HCT116 (cell line): ENCODE data around the gene TMEM187. TPM values are rescaled to one million over a fixed set of nuclear protein-coding genes. Genes with fewer than 3 reads are reported as not detected.
A peak's percentile ranks its signal among the peaks of the same experiment; 100 is the strongest.

ENCODE experiments used
- ATAC-seq: fragments of 200-7000 bp; cut with Tn5 transposase; 2 replicates; pipeline ENCODE4 v1.9.1; 2020; ENCODE audit warnings: mild to moderate bottlenecking, moderate library complexity
- BruUV-seq: library from RNA; stranded (reverse); fragments of 400-500 nt; replicated peaks from 2 replicates; lab custom pipeline; 2021; lab: Mats Ljungman, UMichigan
- CTCF ChIA-PET: fragments of 300-600 bp; sonication (Branson Sonifier 250); formaldehyde crosslinking; loops from one replicate; lab custom pipeline; 2021; ENCODE audit warnings: antibody characterized with exemption; lab: Charles Lee
- POLR2A ChIA-PET: fragments of 300-600, 350-600 bp; sonication (Branson Sonifier 250); formaldehyde crosslinking; loops from one replicate; lab custom pipeline; 2021; ENCODE audit warnings: antibody characterized with exemption; lab: Charles Lee
- RAD21 ChIA-PET, 2 experiments: fragments of 300-600 bp; sonication (Branson Sonifier 250); formaldehyde crosslinking; loops; one replicate each; lab custom pipeline; 2023; ENCODE audit warnings: low total read pairs in 2 of 2; ENCODE audit not compliant: uncharacterized antibody in 2 of 2, unreplicated experiment in 2 of 2, low non-redundant PET in 1 of 2; lab: Charles Lee
- DNase-seq: peaks from one replicate; pipeline ENCODE4 v3.0.0-alpha.2; 2010; ENCODE audit warnings: low read depth, low spot score
- H2AFZ ChIP-seq: fragments of 200-600 bp; shearing (Covaris generic), sonication (generic); 2 replicates; pipeline ENCODE4 v1.6.1; 2017; ENCODE audit warnings: low read depth, mixed run types, mixed read lengths, antibody characterized with exemption, low read length; ENCODE audit not compliant: poor library complexity, severe bottlenecking
- H3K27ac ChIP-seq: 2 replicates; pipeline ENCODE4 v1.5.1; 2012; ENCODE audit warnings: low read depth, low read length
- H3K27me3 ChIP-seq: fragments of 200-600 bp; sonication (generic); 2 replicates; pipeline ENCODE4 v1.6.1; 2016; ENCODE audit warnings: mixed run types, low read length, mixed read lengths; ENCODE audit not compliant: insufficient read depth
- H3K36me3 ChIP-seq, 2 experiments: fragments of 200-500 bp in 1 of 2; fragments of 200-600 bp in 1 of 2; sonication (Bioruptor generic) in 1 of 2; sonication (generic) in 1 of 2; 2 replicates each; pipeline versions ENCODE4 v1.5.1 to v1.6.1; 2014 to 2016; ENCODE audit warnings: low read length in 2 of 2, inconsistent platforms in 1 of 2, mixed read lengths in 1 of 2, mixed run types in 1 of 2; ENCODE audit not compliant: insufficient read depth in 2 of 2, control insufficient read depth in 1 of 2
- H3K4me1 ChIP-seq, 2 experiments: fragments of 200-600 bp in 1 of 2; sonication (generic) in 1 of 2; 2 replicates each; pipeline versions ENCODE4 v1.5.1 to v1.6.1; 2012 to 2017; ENCODE audit warnings: low read length in 2 of 2, inconsistent platforms in 1 of 2, mild to moderate bottlenecking in 1 of 2, mixed read lengths in 1 of 2, mixed run types in 1 of 2, moderate library complexity in 1 of 2; ENCODE audit not compliant: insufficient read depth in 2 of 2, control insufficient read depth in 1 of 2
- H3K4me2 ChIP-seq: fragments of 200-600 bp; sonication (generic); 2 replicates; pipeline ENCODE4 v1.6.1; 2017; ENCODE audit warnings: mixed run types, low read length, mixed read lengths
- H3K4me3 ChIP-seq, 2 experiments: fragments of 200-600 bp in 1 of 2; sonication (generic) in 1 of 2; replicated peaks in 1 of 2; 2 replicates each; pipeline ENCODE4 v1.5.1; 2011 to 2016; ENCODE audit warnings: low read length in 2 of 2, control low read depth in 1 of 2, low read depth in 1 of 2, mild to moderate bottlenecking in 1 of 2, mixed read lengths in 1 of 2, mixed run types in 1 of 2
- H3K79me2 ChIP-seq: fragments of 200-600 bp; sonication (generic); 2 replicates; pipeline ENCODE4 v1.6.1; 2017; ENCODE audit warnings: mild to moderate bottlenecking, mixed run types, low read length, moderate library complexity, mixed read lengths; ENCODE audit not compliant: insufficient read depth
- H3K9ac ChIP-seq: fragments of 200-600 bp; sonication (generic); 2 replicates; pipeline ENCODE4 v1.6.1; 2016; ENCODE audit warnings: low read length, mixed read lengths
- H3K9me2 ChIP-seq: fragments of 200-600 bp; sonication (generic), shearing (Covaris generic); 2 replicates; pipeline ENCODE4 v1.6.1; 2017; ENCODE audit warnings: mixed run types, mild to moderate bottlenecking, moderate library complexity; ENCODE audit not compliant: insufficient read depth
- H3K9me3 ChIP-seq, 2 experiments: fragments of 200-500 bp in 1 of 2; fragments of 200-600 bp in 1 of 2; sonication (Bioruptor generic) in 1 of 2; sonication (generic) in 1 of 2; 2 replicates each; pipeline ENCODE4 v1.6.1; 2014 to 2017; ENCODE audit warnings: low read length in 2 of 2, mixed read lengths in 2 of 2, inconsistent platforms in 1 of 2, low read depth in 1 of 2, mild to moderate bottlenecking in 1 of 2, mixed run types in 1 of 2, moderate library complexity in 1 of 2; ENCODE audit not compliant: control insufficient read depth in 1 of 2, insufficient read depth in 1 of 2
- H4K20me1 ChIP-seq: fragments of 200-600 bp; sonication (generic), shearing (Covaris generic); 2 replicates; pipeline ENCODE4 v1.6.1; 2017; ENCODE audit warnings: mixed run types, mild to moderate bottlenecking, moderate library complexity; ENCODE audit not compliant: insufficient read depth
- CBX3 ChIP-seq: IDR thresholded peaks from 2 replicates; pipeline ENCODE4 v1.6.1; 2012; ENCODE audit warnings: low read depth
- CEBPB ChIP-seq: IDR thresholded peaks from 2 replicates; pipeline ENCODE4 v1.6.1; 2012; ENCODE audit warnings: low read depth
- EGR1 ChIP-seq: IDR thresholded peaks from 2 replicates; pipeline ENCODE4 v1.6.1; 2012; ENCODE audit warnings: low read depth
- EZH2 ChIP-seq: fragments of 200-600 bp; sonication (generic); IDR thresholded peaks from 2 replicates; pipeline ENCODE4 v1.6.1; 2017; ENCODE audit warnings: antibody characterized with exemption, mixed run types
- EZH2phosphoT487 ChIP-seq: fragments of 200-600 bp; IDR thresholded peaks from 2 replicates; pipeline ENCODE4 v1.6.1; 2018; ENCODE audit warnings: antibody characterized with exemption, borderline replicate concordance
- FOSL1 ChIP-seq: IDR thresholded peaks from 2 replicates; pipeline ENCODE4 v1.6.1; 2012; ENCODE audit warnings: low read depth
- JUND ChIP-seq: IDR thresholded peaks from 2 replicates; pipeline ENCODE4 v1.6.1; 2012
- POLR2AphosphoS5 ChIP-seq: IDR thresholded peaks from 2 replicates; pipeline ENCODE4 v1.6.1; 2011; ENCODE audit warnings: mild to moderate bottlenecking, low read depth, low read length, moderate library complexity
- RAD21 ChIP-seq: IDR thresholded peaks from 2 replicates; pipeline ENCODE4 v1.6.1; 2012; ENCODE audit warnings: low read depth, mild to moderate bottlenecking
- SP1 ChIP-seq: IDR thresholded peaks from 2 replicates; pipeline ENCODE4 v1.6.1; 2012; ENCODE audit warnings: low read depth
- SRF ChIP-seq: IDR thresholded peaks from 2 replicates; pipeline ENCODE4 v1.6.1; 2012; ENCODE audit warnings: low read depth
- YY1 ChIP-seq: IDR thresholded peaks from 2 replicates; pipeline ENCODE4 v1.6.1; 2011; ENCODE audit warnings: low read length, low read depth, moderate library complexity, mild to moderate bottlenecking; ENCODE audit not compliant: insufficient replicate concordance; ENCODE audit errors: extremely low read depth
- ZFX ChIP-seq: fragments of 450-650 bp; IDR thresholded peaks from 2 replicates; pipeline ENCODE4 v1.6.1; 2017
- ZNF274 ChIP-seq: fragments of 200-500 bp; sonication (Bioruptor generic); IDR thresholded peaks from 2 replicates; pipeline ENCODE4 v1.6.1; 2014; ENCODE audit warnings: mild to moderate bottlenecking, low read depth, low read length, inconsistent platforms
- intact Hi-C: fragments of 100-400 bp; cut with micrococcal nuclease; formaldehyde crosslinking; loops from 2 replicates; pipeline ENCODE4 v1.10.0; 2022
- total RNA-seq: library from RNA; stranded (reverse); gene quantifications from one replicate; pipeline ENCODE4 v1.2.1, GENCODE V29; 2021; ENCODE audit not compliant: unreplicated experiment
- TF ChIP-seq, protein P1 (sequence below): IDR thresholded peaks from 2 replicates; pipeline ENCODE4 v1.6.1; 2012; ENCODE audit warnings: low read depth
- TF ChIP-seq, protein P2 (sequence below): IDR thresholded peaks from 2 replicates; pipeline ENCODE4 v1.6.1; 2012

Gene TMEM187
- total RNA-seq, 1 experiment from 2014 or later: 12.6 TPM

- no TSS peak for BruUV-seq
- no peak overlapping the region for H3K27ac ChIP-seq
- H3K36me3 ChIP-seq: peaks cover 2 to 5% of the 10 kb centered on the region in 2 experiments; a peak in 1 of 4 replicates
These were observed 44.0 kb downstream of the TMEM187 start for GRCh38 chrX:154016366-154017076.

GRCh38 chrX:154017766-154018517, 45.4 kb downstream of the TMEM187 start:
- RAD21 ChIA-PET: no interaction called here
- Histone ChIP-seq H3K4me1 (peaks cover 9 to 31% of the 10 kb centered on the region in 2 experiments), H3K27me3 (no peaks in the 10 kb centered on the region), H3K9ac (peak overlapping the region; percentile 88), H3K27ac (peak overlapping the region; percentile 88), H2AFZ (no peak overlapping the region), H3K36me3 (peaks cover 2 to 5% of the 10 kb centered on the region in 2 experiments; a peak in 1 of 4 replicates), H3K4me3 (peak overlapping the region; percentile 68 to 69), H3K79me2 (peaks cover 42% of the 10 kb centered on the region), H3K9me3 (no peaks in the 10 kb centered on the region), H3K9me2 (no peaks in the 10 kb centered on the region), H4K20me1 (no peaks in the 10 kb centered on the region), H3K4me2 (peak overlapping the region; percentile 81)
- CTCF ChIA-PET: no interaction called here
- BruUV-seq: no TSS peak
- POLR2A ChIA-PET: interaction anchor here (0.5 kb wide), 1 partner anchor 420 kb away, joined by 3 read pairs; no protein-coding TSS in a partner anchor
- ATAC-seq: no peak
- intact Hi-C loops: no loop called here
- DNase-seq: no peak
- no peak for TF ChIP-seq EZH2
- TF ChIP-seq CEBPB: no peak
- TF ChIP-seq, protein P1, sequence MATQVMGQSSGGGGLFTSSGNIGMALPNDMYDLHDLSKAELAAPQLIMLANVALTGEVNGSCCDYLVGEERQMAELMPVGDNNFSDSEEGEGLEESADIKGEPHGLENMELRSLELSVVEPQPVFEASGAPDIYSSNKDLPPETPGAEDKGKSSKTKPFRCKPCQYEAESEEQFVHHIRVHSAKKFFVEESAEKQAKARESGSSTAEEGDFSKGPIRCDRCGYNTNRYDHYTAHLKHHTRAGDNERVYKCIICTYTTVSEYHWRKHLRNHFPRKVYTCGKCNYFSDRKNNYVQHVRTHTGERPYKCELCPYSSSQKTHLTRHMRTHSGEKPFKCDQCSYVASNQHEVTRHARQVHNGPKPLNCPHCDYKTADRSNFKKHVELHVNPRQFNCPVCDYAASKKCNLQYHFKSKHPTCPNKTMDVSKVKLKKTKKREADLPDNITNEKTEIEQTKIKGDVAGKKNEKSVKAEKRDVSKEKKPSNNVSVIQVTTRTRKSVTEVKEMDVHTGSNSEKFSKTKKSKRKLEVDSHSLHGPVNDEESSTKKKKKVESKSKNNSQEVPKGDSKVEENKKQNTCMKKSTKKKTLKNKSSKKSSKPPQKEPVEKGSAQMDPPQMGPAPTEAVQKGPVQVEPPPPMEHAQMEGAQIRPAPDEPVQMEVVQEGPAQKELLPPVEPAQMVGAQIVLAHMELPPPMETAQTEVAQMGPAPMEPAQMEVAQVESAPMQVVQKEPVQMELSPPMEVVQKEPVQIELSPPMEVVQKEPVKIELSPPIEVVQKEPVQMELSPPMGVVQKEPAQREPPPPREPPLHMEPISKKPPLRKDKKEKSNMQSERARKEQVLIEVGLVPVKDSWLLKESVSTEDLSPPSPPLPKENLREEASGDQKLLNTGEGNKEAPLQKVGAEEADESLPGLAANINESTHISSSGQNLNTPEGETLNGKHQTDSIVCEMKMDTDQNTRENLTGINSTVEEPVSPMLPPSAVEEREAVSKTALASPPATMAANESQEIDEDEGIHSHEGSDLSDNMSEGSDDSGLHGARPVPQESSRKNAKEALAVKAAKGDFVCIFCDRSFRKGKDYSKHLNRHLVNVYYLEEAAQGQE: no peak
- TF ChIP-seq ZFX: no peak
- no peak for TF ChIP-seq EGR1
- no peak for TF ChIP-seq YY1
- no peak for TF ChIP-seq EZH2phosphoT487

More at GRCh38 chrX:154016366-154017076, 44.0 kb downstream of the TMEM187 start:
- Histone ChIP-seq H3K4me2 (no peak overlapping the region), H3K9me3 (no peaks in the 10 kb centered on the region), H3K9ac (no peak overlapping the region), H3K27me3 (no peaks in the 10 kb centered on the region), H4K20me1 (no peaks in the 10 kb centered on the region), H3K4me1 (peaks cover 7 to 18% of the 10 kb centered on the region in 2 experiments), H2AFZ (no peak overlapping the region), H3K79me2 (peaks cover 42% of the 10 kb centered on the region), H3K4me3 (no peak overlapping the region), H3K9me2 (no peaks in the 10 kb centered on the region)
- TF ChIP-seq EGR1 (no peak), SRF (no peak), JUND (no peak), POLR2AphosphoS5 (no peak), SP1 (no peak), FOSL1 (no peak), ZNF274 (no peak), CBX3 (no peak), RAD21 (no peak), ZFX (no peak)
- TF ChIP-seq, protein P2, sequence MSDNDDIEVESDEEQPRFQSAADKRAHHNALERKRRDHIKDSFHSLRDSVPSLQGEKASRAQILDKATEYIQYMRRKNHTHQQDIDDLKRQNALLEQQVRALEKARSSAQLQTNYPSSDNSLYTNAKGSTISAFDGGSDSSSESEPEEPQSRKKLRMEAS: no peak
- intact Hi-C loops: no loop called here
- POLR2A ChIA-PET: no interaction called here
- ATAC-seq: no peak
- RAD21 ChIA-PET: no interaction called here
- DNase-seq: no peak
- CTCF ChIA-PET: no interaction called here
